Stimulated activated CD4-positive, alpha-beta T cell treated with anti-CD3 and anti-CD28 coated beads, Interleukin-12 subunit alpha, Interleukin-12 subunit beta, amount 100 ng/mL, for 24 hours (primary cell): ENCODE measurements around the gene PRDM11.
"Not testable (repeated sequence)": the region's sequence is repeated elsewhere in the genome, so short reads cannot be mapped to it uniquely, and the experiment has no call there.

ENCODE experiments used
- DNase-seq, 2 experiments: peaks; one replicate each; pipeline ENCODE4 v3.0.0-alpha.2; 2020; ENCODE audit warnings: low read depth in 2 of 2

The PRDM11 gene

DNA sequence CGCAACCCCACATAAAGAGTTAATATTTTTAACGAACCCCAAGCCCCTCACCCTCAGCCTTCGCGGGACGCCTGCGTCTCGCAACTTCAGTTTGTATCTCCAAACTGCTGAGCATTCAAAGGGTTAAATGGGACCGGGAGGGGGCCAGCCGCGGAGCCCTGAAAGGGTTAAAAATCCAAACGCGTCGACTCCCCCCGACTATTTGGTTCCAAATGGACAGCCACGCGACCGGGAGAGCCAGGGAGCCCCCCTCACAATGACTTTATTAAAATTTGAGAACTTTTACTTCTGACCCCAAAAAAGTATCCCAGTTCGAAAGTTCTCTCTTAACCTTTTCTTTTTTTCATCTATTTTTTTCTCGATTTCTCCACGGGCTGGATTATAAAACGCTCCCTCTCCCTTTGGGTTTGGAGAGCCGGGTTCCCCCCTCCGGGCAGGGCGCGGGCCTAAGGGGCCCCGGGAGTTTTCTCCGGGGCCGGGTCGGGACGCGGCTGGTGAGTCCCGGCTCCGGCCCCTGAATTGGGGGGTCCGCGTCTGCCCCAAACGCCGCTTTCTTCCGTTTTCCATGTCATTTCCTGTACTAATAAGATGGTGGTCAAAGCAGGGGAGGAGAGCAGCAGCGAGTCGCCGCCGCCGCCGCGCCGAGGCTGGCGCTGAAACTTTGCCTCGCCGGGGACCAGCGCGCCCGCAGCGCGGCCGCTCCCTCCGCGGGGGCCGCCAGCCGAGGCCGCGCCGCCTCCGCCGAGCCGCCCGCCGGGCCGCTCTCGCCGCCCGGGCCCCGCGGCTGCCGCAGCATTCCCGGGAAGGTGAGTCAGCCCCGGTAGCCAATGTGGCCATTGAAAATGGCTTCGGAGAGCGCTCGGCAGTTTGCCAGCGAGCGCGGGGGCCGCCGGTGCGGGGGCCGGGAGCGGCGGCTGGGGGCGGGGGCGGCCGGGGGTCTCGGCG, at the start of gene PRDM11:
TSS of gene PRDM11 (plus strand) at position 568 of the 945 bp plus-strand sequence. CDS start 35,128 bp downstream, outside the sequence.
- peak; percentile 10 to 17 for DNase-seq

GRCh38 chr11:45097721-45098493, 48.5 kb upstream of the PRDM11 start:
- DNase-seq: no peak

DNA sequence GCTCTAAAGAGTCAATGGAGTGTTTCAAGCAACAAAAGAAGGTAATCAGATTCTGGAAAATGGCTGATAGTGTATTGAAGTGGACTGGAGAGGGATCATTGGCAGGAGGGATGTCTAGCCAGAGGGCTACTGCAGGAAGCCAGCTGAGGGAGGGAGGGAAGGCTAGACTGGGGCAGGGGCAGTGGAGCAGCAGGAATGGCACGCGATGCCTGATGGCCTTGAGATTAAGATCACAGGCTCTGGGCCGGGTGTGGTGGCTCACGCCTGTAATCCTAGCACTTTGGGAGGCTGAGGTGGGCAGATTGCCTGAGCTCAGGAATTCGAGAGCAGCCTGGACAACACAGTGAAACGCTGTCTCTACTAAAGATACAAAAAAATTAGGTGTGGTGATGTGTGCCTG, 47.5 kb upstream of the PRDM11 start:
- DNase-seq: no peak

- no peak for DNase-seq
Observed at GRCh38 chr11:45100339-45100738, 46.1 kb upstream of the PRDM11 start.

GRCh38 chr11:45102361-45102809, 44.1 kb upstream of the PRDM11 start:
- no peak for DNase-seq

- peak; percentile 37 to 55 for DNase-seq
Observed at GRCh38 chr11:45102810-45103621, 43.4 kb upstream of the PRDM11 start.

DNA sequence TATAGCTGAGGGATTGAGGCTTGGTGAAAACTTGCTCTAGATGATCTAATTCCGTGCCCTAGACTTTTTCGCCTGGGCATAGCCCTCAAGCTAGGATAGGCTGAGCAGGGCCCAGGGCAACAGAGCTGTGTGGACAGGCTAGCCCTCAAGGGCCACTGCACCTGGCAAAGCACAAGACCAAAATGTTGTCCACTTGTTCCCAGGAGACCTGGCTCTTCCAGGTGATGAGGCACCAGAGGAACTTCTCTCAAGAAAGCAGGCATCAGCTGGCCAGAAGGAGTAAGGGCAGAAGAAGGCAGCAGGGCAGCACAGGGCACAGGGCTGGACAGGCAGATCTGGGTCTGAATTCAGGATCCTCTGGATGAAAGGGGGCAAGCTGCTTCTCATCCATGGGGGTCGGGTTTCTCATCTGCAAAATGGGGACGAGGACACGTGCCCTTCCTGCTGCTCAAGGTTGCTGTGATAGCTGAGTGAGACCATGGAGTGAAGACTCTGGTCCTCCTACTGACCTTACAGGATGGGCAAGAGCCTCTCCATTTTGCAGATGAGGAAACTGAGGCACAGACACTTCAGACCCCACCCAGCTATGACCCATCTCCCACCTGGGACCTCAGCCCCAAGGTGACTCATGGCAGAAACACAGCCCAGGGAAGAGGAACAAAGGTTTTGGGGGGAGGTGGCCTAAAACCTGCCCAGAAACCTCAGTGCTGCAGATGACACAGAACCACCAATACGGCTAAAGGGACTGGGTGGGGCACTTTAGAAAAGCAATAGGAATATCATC, 42.2 kb upstream of the PRDM11 start:
- DNase-seq: no peak

- no peak for DNase-seq
Observed at GRCh38 chr11:45104790-45105084, 41.7 kb upstream of the PRDM11 start.

- DNase-seq: peak; percentile 35 to 37
Observed at GRCh38 chr11:45105233-45105983, 41.0 kb upstream of the PRDM11 start.

GRCh38 chr11:45105984-45106375, 40.5 kb upstream of the PRDM11 start:
- DNase-seq: no peak

DNA sequence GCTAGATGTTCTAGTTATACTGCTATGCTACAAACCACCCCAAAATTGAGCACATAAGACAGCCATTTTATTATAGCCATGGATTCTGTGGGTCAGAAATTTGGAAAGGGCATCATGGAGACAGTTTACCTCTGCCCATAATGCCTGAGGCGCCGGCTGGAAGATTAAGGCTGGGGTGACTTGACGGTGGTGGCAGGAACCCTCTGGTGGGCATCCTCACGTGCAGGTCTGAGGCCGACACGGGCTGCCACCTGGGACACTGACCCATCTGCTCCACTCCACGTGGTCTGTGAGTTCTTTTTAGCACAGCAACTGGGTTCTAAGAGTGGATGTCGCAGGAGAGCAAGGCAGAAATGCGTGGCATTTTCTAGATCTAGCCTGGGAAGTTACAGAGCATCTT, 40.0 kb upstream of the PRDM11 start:
- no peak for DNase-seq

DNA sequence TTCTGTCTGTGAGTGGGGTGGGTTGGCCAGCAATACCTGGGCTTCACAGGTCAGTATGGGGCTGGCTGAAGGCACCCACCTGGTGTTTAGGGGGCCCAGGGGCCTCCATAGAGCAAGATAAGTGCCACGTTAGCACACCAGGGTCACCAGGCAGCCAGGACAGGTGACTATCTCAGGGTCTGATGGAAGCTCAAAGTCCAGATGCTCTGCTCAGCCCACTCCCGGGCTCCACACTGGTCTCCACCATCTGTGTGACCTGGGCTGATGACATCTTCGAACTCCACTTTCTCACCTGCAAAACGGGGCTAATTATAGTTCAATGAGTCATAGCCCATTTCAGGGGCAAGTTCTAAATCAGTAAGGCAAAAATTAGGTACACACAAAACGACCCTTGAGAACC, 39.4 kb upstream of the PRDM11 start:
- no peak for DNase-seq

DNA sequence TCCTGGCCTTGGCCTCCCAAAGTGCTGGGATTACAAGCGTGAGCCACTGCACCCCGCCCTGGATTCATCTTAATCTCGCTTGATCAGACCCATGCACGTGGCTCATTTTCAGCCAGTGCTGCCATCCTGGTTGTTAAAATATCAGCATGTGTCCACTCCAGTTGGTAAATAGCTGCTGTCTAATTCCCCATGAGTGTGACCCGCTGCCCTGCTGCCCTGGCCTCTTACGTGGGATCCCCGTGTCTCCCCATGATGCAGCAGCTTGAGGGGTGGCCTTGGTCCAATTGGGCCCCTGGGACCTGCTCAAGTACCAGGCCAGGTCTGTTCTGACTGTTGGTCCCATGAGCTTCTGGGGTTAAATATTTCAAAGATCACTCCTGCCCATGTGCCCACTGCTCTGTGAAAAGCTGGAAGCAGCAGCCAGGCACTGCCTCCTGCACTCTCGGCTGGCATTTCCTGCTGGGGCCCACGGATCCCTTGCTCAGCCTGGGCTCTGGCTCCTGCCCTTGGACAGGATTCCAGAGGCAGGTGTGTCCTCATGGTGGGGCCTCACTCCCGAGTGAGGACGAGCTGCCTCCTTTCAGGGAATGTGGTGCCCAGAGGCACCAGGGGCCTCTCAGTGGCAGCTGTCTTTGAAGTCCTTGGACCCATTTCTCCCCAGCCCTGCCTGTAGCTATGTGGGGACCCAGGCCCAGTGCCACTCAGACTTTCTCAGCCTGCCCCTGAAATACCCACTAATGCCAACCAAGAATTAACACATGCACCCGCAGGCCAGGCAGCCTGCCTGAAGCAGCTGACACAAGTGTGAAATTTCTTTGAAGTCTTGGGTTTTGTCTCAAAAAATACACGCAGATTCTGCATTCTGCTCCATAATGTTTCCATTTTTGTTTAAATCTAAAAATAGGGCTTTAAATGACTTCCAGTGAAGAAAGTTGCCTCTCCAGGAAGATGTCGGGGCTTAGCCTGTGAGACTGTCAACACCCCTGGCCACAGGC, 38.1 kb upstream of the PRDM11 start:
- no peak for DNase-seq

DNA sequence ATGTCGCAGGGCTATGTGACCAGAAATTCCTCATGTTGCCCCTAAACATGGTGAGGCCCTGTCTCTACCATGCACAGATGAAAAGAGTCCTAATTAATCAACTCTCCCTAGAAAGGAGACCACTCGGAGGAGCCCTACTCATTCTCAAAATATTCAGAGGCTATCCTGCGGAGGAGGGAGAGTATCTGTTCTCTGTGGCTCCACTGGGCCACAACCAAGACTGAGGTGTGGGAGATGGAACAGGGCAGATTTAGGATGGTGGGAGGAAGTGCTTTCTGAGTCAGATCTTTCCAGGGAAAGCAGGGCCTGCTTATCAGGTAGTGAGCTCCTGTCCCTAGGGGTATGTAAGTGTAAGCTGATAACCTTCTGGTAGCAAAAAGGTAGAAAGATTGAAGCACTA, 37.0 kb upstream of the PRDM11 start:
- DNase-seq: no peak

DNA sequence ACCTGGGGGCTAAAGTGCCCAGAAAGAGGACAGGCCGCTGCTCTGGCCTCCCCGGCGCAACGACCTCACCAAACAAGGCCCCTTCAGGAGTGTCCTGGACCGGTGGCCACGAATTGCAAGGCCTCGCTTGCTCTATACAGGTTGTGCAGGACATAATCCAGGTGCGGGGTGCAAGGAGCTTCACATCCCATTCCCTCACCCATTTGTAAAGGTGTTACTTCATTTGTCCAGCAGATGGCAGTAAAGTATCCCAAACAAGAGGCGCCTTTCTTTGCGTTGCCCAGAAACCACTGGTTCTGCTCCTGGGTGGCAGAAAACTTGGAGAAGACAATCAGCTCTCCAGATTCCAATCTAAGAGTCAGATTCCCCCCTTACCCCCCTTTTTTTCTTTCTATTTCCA, 35.9 kb upstream of the PRDM11 start:
- DNase-seq: no peak

DNA sequence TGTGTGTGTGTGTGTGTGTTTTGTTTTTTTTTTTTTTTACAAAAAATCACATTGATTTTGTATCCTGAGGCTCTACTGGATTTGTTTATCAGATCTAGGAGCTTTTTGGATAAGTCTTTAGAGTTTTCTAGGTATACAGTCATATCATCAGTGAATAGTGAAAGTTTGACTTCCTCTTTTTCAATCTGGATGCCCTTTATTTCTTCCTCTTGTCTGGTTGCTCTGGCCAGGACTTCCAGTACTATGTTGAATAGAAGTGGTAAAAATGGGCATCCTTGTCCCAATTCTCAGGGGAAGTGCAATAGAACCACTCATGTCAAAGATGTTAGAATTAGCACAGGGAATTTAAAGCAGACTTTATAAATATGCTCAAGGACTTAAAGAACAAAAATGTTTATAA, 32.6 kb upstream of the PRDM11 start:
- DNase-seq: no peak

- not testable (repeated sequence) for DNase-seq
Observed at GRCh38 chr11:45127836-45128235, 18.6 kb upstream of the PRDM11 start.

- DNase-seq: no peak
Observed at GRCh38 chr11:45133878-45134277, 12.6 kb upstream of the PRDM11 start.

- DNase-seq: no peak
Observed at GRCh38 chr11:45141171-45141570, 5.3 kb upstream of the PRDM11 start.
